HG03432 (cell line): ENCODE measurements around the gene STARD10.
"Not testable (repeated sequence)": the region's sequence is repeated elsewhere in the genome, so short reads cannot be mapped to it uniquely, and the experiment has no call there.

Source experiments
- ATAC-seq: cut with Tn5 transposase; IDR thresholded peaks from one replicate; pipeline ENCODE4 v1.9.1; 2021; ENCODE audit warnings: mild to moderate bottlenecking, moderate library complexity; ENCODE audit not compliant: unreplicated experiment

Gene STARD10

DNA sequence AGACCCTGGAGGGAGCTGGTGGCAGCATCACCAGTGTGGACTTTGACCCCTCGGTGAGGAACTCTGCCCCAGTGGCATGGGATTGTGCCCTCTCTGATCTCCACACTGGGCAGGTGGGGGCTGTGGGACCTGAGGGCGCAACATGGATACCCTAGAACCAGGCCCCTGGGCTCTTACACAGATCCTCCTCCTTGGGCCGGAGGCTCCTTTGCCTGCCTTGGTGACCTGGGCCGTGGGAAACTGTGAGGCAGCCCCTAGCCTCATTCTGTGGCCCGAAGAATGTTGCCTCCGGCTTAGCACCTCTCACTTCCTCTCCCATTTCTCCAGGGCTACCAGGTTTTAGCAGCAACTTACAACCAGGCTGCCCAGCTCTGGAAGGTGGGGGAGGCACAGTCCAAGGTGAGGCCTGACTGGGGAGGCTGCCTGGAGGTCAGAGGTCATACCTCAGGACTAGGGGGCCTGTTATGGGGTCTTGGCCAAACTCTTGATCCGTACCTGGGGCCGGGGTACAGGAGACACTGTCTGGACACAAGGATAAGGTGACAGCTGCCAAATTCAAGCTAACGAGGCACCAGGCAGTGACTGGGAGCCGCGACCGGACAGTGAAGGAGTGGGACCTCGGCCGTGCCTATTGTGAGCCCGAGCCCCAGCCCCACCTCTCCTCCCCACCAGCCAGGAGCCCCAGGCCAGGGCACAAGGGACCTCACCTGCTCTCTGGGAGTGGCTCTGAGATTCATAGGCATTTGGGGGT lies 32.5 kb upstream of the STARD10 start:
- no peak for ATAC-seq

GRCh38 chr11:72825661-72826060 lies 31.8 kb upstream of the STARD10 start:
- no peak for ATAC-seq

- no peak for ATAC-seq
Measured at GRCh38 chr11:72824811-72825505, 31.1 kb upstream of the STARD10 start.

DNA sequence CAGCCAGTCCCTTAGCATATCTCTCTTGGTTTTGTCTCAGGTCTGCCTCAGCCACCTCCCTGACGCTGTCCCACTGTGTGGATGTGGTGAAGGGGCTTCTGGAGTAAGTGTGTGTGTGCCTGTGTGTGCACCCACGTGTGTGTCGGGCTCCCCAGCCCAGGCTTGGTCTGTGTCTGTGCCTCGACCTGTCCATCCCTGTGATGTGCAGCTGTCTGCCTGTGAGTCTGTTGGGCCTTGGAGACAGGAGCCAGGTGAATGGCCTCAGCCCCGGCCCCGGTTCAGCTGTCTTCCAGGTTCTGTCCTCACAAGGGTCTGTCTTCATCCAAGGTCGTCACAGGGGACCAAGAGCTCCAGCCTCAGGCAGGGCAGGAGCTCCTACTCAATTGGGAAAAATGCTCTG lies 30.2 kb upstream of the STARD10 start:
- no peak for ATAC-seq

DNA sequence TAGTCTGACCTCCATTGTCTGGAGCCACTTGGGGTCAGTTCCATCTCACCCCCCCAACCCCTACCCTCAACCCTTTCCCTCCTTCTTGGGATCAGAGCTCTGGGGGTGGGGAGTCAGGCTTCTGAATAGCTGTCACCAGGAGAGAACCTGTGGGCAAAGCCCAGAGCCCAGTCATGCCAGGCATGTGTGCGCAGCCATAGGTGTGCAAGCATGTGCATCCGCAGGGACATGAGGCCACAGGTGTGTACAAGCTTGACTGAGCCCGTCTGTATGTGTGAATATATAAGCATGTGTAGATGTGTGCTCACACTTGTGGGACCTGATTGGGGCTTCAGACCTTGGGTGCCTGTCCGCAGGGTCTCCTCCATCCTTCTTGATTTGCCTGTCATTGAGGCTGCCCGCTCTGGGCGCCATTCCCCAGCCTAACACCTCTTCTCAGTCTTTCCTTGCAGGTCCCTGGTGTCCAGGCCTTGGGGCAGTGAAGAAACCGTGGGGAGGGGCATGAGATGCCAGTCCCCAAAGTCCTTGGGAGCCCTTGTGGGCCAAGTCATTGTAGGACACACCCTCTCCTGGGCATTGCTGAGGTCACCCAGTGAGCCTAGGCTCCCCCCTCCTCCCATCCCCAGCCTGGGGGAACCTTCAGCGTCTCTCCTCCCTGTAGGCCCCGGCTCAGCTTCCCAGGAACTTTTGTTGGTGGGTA lies 29.4 kb upstream of the STARD10 start:
- ATAC-seq: no peak

GRCh38 chr11:72821920-72822799 lies 28.3 kb upstream of the STARD10 start:
- peak; percentile 63 for ATAC-seq

DNA sequence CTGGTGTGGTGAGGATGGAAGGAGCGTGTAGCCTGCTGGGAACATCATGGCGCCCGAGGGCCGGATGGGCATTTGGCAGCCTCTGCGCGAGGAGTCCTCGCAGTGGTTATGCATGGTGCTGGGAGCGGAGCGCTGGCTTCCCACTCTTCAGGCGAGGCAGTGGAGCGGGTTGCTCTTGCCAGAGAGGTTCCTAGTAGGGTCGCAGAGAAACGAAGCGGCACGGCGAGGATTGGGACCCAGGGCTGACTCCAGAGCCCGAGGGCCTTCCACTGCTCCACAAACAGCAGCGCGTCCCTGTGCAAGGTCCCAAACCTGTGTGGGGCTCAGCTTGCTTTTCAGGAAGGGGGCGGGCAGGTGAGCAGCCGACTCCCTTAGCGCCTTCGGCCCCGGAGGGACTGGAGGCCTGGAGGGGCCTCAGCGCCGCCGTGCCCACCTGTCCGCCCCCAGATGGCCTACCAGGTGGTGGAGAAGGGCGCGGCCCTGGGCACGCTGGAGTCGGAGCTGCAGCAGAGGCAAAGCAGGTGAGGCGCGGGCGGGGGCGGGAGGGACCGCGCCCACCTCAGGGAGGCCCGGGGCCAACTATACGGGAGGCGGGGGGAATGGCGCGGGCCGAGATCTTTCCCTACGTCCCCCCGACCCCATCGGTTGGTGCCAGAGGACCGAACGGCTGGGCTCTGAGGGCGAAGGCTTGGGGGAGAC lies 27.5 kb upstream of the STARD10 start:
- no peak for ATAC-seq

DNA sequence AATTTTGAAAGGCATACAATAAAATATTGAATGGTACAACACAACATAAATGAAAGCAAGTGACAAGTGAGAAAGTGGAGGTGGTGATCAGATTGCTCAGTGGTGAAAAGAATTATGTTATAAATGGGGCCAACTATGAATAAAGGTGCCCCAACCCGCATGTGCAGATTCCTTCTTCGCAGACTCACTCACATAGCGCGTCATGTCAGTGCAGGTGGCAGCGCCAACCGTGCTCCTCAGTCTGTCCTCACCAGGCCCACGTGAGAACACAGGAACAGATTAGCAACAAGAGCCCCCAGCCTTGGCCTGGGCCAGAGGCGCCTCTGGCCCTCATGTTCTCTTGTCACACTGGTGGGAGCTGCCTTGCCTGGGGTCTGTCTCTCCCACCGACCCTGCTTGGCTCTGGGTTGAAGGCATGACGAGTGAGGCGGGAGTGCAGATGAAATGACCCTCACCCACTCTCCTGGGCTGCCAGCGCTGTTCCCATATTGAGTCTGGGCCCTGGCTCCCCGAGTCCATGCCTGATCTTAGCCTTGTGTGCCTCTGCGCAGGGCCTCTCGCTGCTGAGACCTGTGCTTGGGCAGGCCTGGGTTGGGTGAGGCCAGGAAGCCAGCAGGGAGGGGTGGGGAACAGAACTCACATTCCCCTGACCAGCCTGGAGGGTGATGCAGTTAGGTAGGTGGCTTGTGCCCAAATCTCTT lies 26.7 kb upstream of the STARD10 start:
- no peak for ATAC-seq

DNA sequence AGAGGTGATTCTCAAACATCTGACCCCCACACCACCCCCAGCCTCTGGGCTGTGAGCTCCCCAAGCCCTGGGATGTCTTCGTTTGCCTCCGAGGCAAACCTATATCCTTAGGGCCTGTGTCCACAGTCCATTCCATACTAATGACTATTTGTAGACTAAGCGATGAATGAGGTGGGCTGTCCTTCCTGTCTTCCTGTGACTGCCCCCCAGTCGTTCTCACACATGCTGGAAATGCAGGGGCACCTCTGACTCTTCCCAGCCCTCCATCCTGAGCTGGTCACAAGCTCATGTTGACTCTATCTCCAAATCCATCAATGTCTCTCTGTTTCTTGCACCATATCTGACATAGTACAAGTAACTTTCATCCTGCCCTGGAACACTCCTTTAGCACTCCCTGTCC lies 25.1 kb upstream of the STARD10 start:
- no peak for ATAC-seq

DNA sequence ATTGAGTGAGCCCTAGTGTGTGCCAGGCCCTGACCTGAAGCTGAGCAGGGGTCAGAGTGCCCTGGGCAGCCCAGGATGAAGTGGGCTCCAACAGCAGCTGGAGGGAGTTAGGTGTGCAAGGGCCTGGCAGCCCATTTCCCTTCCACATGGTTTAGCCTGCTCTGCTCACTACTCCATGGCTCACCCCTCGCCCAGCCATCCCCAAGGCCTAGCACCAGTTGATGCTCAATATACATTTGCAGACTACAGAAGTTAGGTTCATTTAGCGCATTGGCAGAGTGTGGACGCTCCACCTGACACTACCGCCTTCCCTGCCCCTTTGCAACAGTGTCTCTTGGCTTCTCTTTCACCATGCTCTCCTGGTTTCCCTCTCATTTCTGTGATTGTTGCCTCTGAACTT lies 24.1 kb upstream of the STARD10 start:
- ATAC-seq: no peak

DNA sequence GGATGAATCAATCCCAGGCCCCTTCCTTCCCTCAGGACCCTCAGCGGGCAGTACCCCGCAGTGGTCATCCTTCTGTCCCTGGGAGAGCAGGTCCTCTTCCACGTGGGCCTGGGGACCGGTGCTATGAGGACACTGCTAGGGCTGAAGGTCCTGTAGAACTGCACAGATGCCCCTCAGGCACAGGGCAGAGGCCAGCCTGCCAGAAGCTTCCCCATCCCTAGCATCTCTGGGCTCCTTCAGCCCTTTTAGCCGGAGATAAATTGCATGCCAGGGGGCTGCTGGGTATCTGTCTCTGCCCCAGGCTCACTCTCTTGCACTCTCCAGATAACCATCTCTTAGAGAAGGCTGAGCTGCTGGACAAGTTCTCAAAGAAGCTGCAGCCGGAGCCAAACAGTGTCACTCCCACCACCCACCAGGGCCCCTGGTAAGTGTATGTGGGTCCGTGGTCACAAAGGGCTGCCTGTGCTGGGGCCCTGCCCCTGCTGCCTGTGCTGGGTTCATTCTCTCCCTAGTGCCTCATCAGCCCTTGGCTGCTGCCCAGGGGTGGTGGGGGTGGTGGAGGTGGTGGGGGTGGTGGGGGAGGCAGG lies 22.6 kb upstream of the STARD10 start:
- ATAC-seq: no peak

GRCh38 chr11:72815110-72815618 lies 21.3 kb upstream of the STARD10 start:
- ATAC-seq: no peak

DNA sequence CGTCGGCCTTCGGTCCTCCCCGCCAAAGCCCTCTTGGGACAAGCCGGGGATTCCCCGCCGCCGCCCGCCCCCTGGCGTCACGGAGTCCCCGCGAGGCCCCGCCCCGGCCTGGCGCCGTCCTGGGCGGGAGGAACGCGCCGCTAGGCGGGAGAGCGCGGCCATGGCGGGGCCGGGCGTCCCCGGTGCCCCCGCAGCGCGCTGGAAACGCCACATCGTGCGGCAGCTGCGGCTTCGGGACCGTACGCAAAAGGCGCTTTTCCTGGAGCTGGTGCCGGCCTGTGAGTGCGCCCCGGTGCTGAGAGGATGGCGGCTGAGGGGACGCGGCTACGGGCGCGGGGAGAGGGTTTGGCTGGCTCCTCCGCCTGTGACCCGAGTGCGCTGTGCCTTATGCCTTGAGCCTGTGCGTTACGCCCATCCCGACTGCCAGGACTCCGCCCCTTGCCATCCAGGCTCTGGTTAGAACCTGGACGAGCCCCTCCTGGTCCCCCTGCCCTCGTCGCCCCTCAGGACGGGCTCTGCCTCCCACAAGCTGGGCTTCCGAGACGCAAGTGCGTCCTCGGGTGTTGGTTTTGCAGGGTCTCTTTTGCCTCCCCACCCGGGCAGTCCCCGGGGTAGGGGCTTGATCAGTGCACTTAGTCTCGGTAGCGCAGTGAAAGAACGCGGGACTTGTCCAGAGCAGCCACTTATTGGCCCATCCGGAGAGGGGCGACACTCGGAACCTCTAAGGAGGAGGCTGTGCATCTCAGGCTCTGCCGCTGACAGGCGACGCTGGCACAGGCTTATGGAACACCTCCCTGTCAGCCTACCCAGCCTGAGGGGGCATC lies 20.7 kb upstream of the STARD10 start, which contains the start of gene ATG16L2:
Gene ATG16L2, plus strand, starts transcription at position 126 of the 824 bp plus-strand sequence. Its CDS starts 35 bp downstream, at position 161.
- ATAC-seq: peak; percentile 71

GRCh38 chr11:72813740-72814285 lies 20.0 kb upstream of the STARD10 start:
- peak; percentile 53 for ATAC-seq

DNA sequence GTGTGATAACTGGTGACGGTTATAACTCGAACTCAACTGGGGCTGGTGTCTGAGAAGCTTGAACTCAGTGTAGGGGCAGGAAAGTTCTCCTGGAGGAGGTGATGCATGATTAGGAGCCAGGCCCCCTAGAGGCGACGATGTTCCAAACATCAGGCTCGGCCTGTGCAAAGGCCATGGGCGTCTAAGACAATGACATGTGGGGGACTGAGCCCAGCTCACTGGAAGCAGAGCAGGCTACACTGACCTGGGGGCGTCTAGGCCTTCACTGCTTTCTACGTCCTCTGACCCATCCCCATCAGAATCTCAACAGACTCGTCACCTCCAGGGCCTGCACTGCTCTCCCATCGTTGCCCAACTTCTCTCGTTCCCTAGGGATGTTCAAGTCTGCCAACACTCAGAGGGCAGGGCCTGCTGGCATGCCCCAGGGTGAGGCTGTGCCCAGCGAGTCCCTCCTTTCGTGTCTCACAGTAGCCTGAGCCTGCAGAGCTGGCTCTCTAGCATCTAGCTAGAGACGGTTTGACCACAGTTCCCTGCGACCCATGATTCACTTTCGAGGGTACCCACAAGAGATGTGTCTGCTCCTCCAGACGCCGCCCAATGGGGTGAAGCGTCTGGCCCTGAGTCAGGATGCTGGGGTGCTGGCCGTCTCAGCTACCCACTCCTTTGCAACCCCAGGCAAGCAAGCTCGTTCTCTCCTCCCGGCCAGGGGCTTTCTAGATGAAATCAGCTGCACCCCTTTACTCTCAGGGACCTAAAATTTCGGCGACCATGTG lies 19.3 kb upstream of the STARD10 start:
- peak; percentile 33 for ATAC-seq

DNA sequence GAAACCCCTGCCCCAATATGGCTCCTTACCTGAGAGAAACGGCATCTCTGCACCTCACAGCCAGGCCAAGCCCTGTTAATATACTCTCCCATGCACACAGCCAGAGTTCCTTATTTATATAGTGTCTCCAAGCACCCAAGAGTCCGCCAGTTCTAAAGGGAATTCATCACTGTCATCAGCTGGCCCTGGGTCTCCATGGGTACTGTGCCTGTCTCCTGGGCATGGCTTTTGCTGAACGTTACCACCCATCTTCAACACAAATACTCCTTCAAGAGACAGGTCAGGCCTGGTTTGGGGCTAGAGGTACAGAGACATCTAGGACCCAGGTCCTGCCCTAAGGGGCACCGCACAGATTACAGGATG lies 18.7 kb upstream of the STARD10 start:
- no peak for ATAC-seq

DNA sequence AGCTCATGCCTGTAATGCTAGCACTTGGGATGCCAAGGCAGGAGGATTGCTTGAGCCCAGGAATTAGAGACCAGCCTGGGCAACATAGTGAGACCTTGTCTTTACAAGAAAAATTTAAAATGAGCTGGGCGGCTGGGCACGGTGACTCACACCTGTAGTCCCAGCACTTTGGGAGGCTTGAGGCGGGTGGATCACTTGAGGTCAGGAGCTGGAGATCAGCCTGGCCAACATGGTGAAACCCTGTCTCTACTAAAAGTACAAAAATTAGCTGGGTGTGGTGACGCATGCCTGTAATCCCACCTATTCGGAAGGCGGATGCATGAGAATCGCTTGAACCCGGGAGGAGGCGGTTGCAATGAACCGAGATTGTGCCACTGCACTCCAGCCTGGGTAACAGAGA lies 17.8 kb upstream of the STARD10 start:
- not testable (repeated sequence) for ATAC-seq
